Naive thymus-derived CD8-positive, alpha-beta T cell (primary cell): Measurements from ENCODE around the gene GALNTL6. TPM values are rescaled to one million over a fixed set of nuclear protein-coding genes. Genes with fewer than 3 reads are reported as not detected.
A peak's percentile ranks its signal among the peaks of the same experiment; 100 is the strongest.
"Not testable (repeated sequence)": the region's sequence is repeated elsewhere in the genome, so short reads cannot be mapped to it uniquely, and the experiment has no call there.

Experiments used
- ATAC-seq, 2 donors: fragments of 150-1000 bp; cut with Tn5 transposase in 1 of 2; sonication (Bioruptor Pico), chemical (Tn5 transposase) in 1 of 2; 1 replicate in 1 of 2; 2 replicates in 1 of 2; pipeline ENCODE4 v1.10.0; 2021; ENCODE audit warnings: mild to moderate bottlenecking in 2 of 2, moderate library complexity in 2 of 2
- POLR2A ChIA-PET: fragments of 350-600 bp; sonication (Branson Sonifier 250); formaldehyde crosslinking; loops from one replicate; lab custom pipeline; 2021; ENCODE audit warnings: antibody characterized with exemption; lab: Charles Lee
- DNase-seq, 10 donors: peaks; one replicate each; pipeline versions ENCODE4 v3.0.0 to v3.0.0-alpha.2; 2020 to 2022
- H3K27ac Mint-ChIP-seq, 10 donors: one replicate each; pipeline ENCODE4 v1.8.0; 2020 to 2022; ENCODE audit warnings: mild to moderate bottlenecking in 10 of 10, mixed read lengths in 10 of 10, moderate library complexity in 4 of 10, inconsistent platforms in 1 of 10
- H3K27me3 Mint-ChIP-seq, 5 donors: one replicate each; pipeline ENCODE4 v1.8.0; 2021 to 2022; ENCODE audit warnings: mixed read lengths in 5 of 5
- H3K36me3 Mint-ChIP-seq, 3 donors: one replicate each; pipeline ENCODE4 v1.8.0; 2020 to 2022; ENCODE audit warnings: mixed read lengths in 3 of 3, mild to moderate bottlenecking in 2 of 3, inconsistent platforms in 1 of 3
- H3K4me1 Mint-ChIP-seq, 4 donors: one replicate each; pipeline ENCODE4 v1.8.0; 2021 to 2022; ENCODE audit warnings: mixed read lengths in 4 of 4
- H3K4me3 Mint-ChIP-seq, 10 donors: one replicate each; pipeline ENCODE4 v1.8.0; 2020 to 2022; ENCODE audit warnings: mild to moderate bottlenecking in 10 of 10, mixed read lengths in 10 of 10, moderate library complexity in 6 of 10, inconsistent platforms in 1 of 10
- H3K9me3 Mint-ChIP-seq, 9 donors: one replicate each; pipeline ENCODE4 v1.8.0; 2020 to 2022; ENCODE audit warnings: mixed read lengths in 9 of 9, mild to moderate bottlenecking in 3 of 9, inconsistent platforms in 1 of 9, moderate library complexity in 1 of 9
- polyA plus RNA-seq, 3 donors: library from polyadenylated mRNA; unstranded; fragments of 300-500 nt; fragmentation: Illumina TruSeq; gene quantifications; one replicate each; pipeline ENCODE4 v1.2.3, GENCODE V29; 2021
- total RNA-seq, 8 experiments: library from RNA in 2 of 8; stranded (reverse) in 2 of 8; gene quantifications; one replicate each; pipeline ENCODE4 v1.2.3 and lab custom pipeline; 2021 to 2026

GALNTL6 gene
- total and polyA plus RNA-seq, 5 experiments from 2014 or later = not detected

- Mint-ChIP-seq H3K36me3 (no peaks in the 10 kb centered on the region), H3K27me3 (peaks cover 0 to 5% (median 2%) of the 10 kb centered on the region in 5 donors), H3K4me1 (no peaks in the 10 kb centered on the region), H3K4me3 (no peak overlapping the region), H3K27ac (no peak overlapping the region), H3K9me3 (no peaks in the 10 kb centered on the region)
- POLR2A ChIA-PET = no interaction called here
- ATAC-seq = no peak
- DNase-seq = no peak
Measured at GRCh38 chr4:173008436-173008835, 1195.2 kb downstream of the GALNTL6 start.

- H3K4me1 Mint-ChIP-seq = no peaks in the 10 kb centered on the region
- H3K27me3 Mint-ChIP-seq = peaks cover 0 to 5% (median 2%) of the 10 kb centered on the region in 5 donors
- no peak for DNase-seq
- POLR2A ChIA-PET = no interaction called here
- H3K36me3 Mint-ChIP-seq = no peaks in the 10 kb centered on the region
- no peak for ATAC-seq
- H3K4me3 Mint-ChIP-seq = no peak overlapping the region
- no peak overlapping the region for H3K27ac Mint-ChIP-seq
- no peaks in the 10 kb centered on the region for H3K9me3 Mint-ChIP-seq
Measured at GRCh38 chr4:173009129-173009823, 1196.1 kb downstream of the GALNTL6 start.

GRCh38 chr4:173012608-173013007, 1199.4 kb downstream of the GALNTL6 start:
- Mint-ChIP-seq H3K4me1 (no peaks in the 10 kb centered on the region), H3K27me3 (peaks cover 0 to 5% (median 2%) of the 10 kb centered on the region in 5 donors), H3K27ac (no peak overlapping the region), H3K36me3 (no peaks in the 10 kb centered on the region), H3K9me3 (no peaks in the 10 kb centered on the region), H3K4me3 (no peak overlapping the region)
- POLR2A ChIA-PET = no interaction called here
- no peak for ATAC-seq
- no peak for DNase-seq

- POLR2A ChIA-PET = interaction anchor here (0.6 to 1.2 kb wide), 4 partner anchors 25 to 288 kb away, joined by 3 to 4 read pairs (median 3); no protein-coding TSS in a partner anchor
- Mint-ChIP-seq H3K4me1 (no peaks in the 10 kb centered on the region), H3K9me3 (no peaks in the 10 kb centered on the region), H3K27me3 (peaks cover 0 to 5% (median 2%) of the 10 kb centered on the region in 5 donors), H3K27ac (no peak overlapping the region), H3K36me3 (no peaks in the 10 kb centered on the region), H3K4me3 (no peak overlapping the region)
- ATAC-seq = peak; percentile 42 to 50
- DNase-seq = peak; percentile 14 to 75 (median 56)
Measured at GRCh38 chr4:173013232-173013930, 1200.2 kb downstream of the GALNTL6 start.

GRCh38 chr4:173014113-173014558, 1200.9 kb downstream of the GALNTL6 start:
- Mint-ChIP-seq H3K4me1 (no peaks in the 10 kb centered on the region), H3K27ac (no peak overlapping the region), H3K4me3 (no peak overlapping the region), H3K36me3 (no peaks in the 10 kb centered on the region), H3K9me3 (no peaks in the 10 kb centered on the region), H3K27me3 (peaks cover 0 to 9% (median 2%) of the 10 kb centered on the region in 5 donors)
- POLR2A ChIA-PET = interaction anchor here (0.7 to 1.2 kb wide), 3 partner anchors 26 to 242 kb away, joined by 3 read pairs; no protein-coding TSS in a partner anchor
- DNase-seq (no peak), ATAC-seq (no peak)

- H3K27ac Mint-ChIP-seq = no peak overlapping the region
- ATAC-seq (no peak), DNase-seq (no peak)
- peaks cover 0 to 9% (median 2%) of the 10 kb centered on the region in 5 donors for H3K27me3 Mint-ChIP-seq
- H3K4me1 Mint-ChIP-seq = no peaks in the 10 kb centered on the region
- no peaks in the 10 kb centered on the region for H3K9me3 Mint-ChIP-seq
- H3K4me3 Mint-ChIP-seq = no peak overlapping the region
- POLR2A ChIA-PET = no interaction called here
- H3K36me3 Mint-ChIP-seq = no peaks in the 10 kb centered on the region
Measured at GRCh38 chr4:173014836-173015235, 1201.6 kb downstream of the GALNTL6 start.

GRCh38 chr4:173017802-173018201, 1204.6 kb downstream of the GALNTL6 start:
- Mint-ChIP-seq H3K4me3 (no peak overlapping the region), H3K36me3 (no peaks in the 10 kb centered on the region), H3K27me3 (peaks cover 0 to 9% (median 2%) of the 10 kb centered on the region in 5 donors), H3K4me1 (no peaks in the 10 kb centered on the region), H3K27ac (no peak overlapping the region), H3K9me3 (no peaks in the 10 kb centered on the region)
- DNase-seq = no peak
- POLR2A ChIA-PET = no interaction called here
- no peak for ATAC-seq

GRCh38 chr4:173018446-173018845, 1205.2 kb downstream of the GALNTL6 start:
- Mint-ChIP-seq H3K36me3 (no peaks in the 10 kb centered on the region), H3K9me3 (no peaks in the 10 kb centered on the region), H3K4me3 (no peak overlapping the region), H3K4me1 (no peaks in the 10 kb centered on the region), H3K27me3 (peaks cover 0 to 9% (median 2%) of the 10 kb centered on the region in 5 donors), H3K27ac (no peak overlapping the region)
- POLR2A ChIA-PET = no interaction called here
- ATAC-seq (no peak), DNase-seq (no peak)

- Mint-ChIP-seq H3K27ac (no peak overlapping the region), H3K4me3 (no peak overlapping the region), H3K27me3 (peaks cover 0 to 9% (median 2%) of the 10 kb centered on the region in 5 donors), H3K4me1 (no peaks in the 10 kb centered on the region), H3K9me3 (no peaks in the 10 kb centered on the region), H3K36me3 (no peaks in the 10 kb centered on the region)
- DNase-seq (no peak), ATAC-seq (no peak)
- POLR2A ChIA-PET = no interaction called here
Measured at GRCh38 chr4:173019664-173020063, 1206.5 kb downstream of the GALNTL6 start.

- ATAC-seq, H3K36me3 Mint-ChIP-seq, H3K27ac Mint-ChIP-seq, H3K4me3 Mint-ChIP-seq, H3K4me1 Mint-ChIP-seq, DNase-seq, POLR2A ChIA-PET, H3K9me3 Mint-ChIP-seq, H3K27me3 Mint-ChIP-seq: not testable (repeated sequence)
Measured at GRCh38 chr4:173021746-173022573, 1208.8 kb downstream of the GALNTL6 start.

GRCh38 chr4:173024203-173024602, 1211.0 kb downstream of the GALNTL6 start:
- Mint-ChIP-seq H3K27ac (no peak overlapping the region), H3K36me3 (no peaks in the 10 kb centered on the region), H3K27me3 (peaks cover 0 to 9% (median 2%) of the 10 kb centered on the region in 5 donors), H3K4me1 (peaks cover 0 to 8% (median 4%) of the 10 kb centered on the region in 4 donors), H3K9me3 (no peaks in the 10 kb centered on the region), H3K4me3 (no peak overlapping the region)
- DNase-seq = no peak
- POLR2A ChIA-PET = no interaction called here
- ATAC-seq = no peak

- Mint-ChIP-seq H3K27ac (no peak overlapping the region), H3K27me3 (peaks cover 0 to 9% (median 2%) of the 10 kb centered on the region in 5 donors), H3K36me3 (no peaks in the 10 kb centered on the region), H3K9me3 (no peaks in the 10 kb centered on the region), H3K4me1 (peaks cover 0 to 8% (median 4%) of the 10 kb centered on the region in 4 donors), H3K4me3 (no peak overlapping the region)
- ATAC-seq (peak; percentile 59 to 70), DNase-seq (peak in 5 of 10 donors; percentile 17 to 46 (median 35))
- POLR2A ChIA-PET = no interaction called here
Measured at GRCh38 chr4:173025131-173025530, 1211.9 kb downstream of the GALNTL6 start.
